Smooth muscle cell (in vitro differentiated cells): ENCODE results near the gene MUC2. TPM values are rescaled to one million over a fixed set of nuclear protein-coding genes. Genes with fewer than 3 reads are reported as not detected.

Experiments used
- DNase-seq: peaks from one replicate; lab custom pipeline; 2025; ENCODE audit not compliant: unreplicated experiment; lab: John Stamatoyannopoulos, UW
- H2AFZ ChIP-seq: fragments of 200-600 bp; sonication (generic); 2 replicates; pipeline ENCODE4 v1.6.0; 2016; ENCODE audit warnings: antibody characterized with exemption, low read depth, mild to moderate bottlenecking
- H3F3A ChIP-seq: fragments of 200-600 bp; sonication (generic); 2 replicates; pipeline ENCODE4 v1.6.0; 2017; ENCODE audit warnings: antibody characterized with exemption, low read depth
- H3K27ac ChIP-seq: fragments of 200-600 bp; sonication (generic); 2 replicates; pipeline ENCODE4 v1.5.1; 2016; ENCODE audit warnings: low read depth, mild to moderate bottlenecking
- H3K27me3 ChIP-seq: fragments of 200-600 bp; sonication (generic); 2 replicates; pipeline ENCODE4 v1.6.1; 2016; ENCODE audit warnings: low read depth, mild to moderate bottlenecking
- H3K36me3 ChIP-seq: fragments of 200-600 bp; sonication (generic); 2 replicates; pipeline ENCODE4 v1.5.1; 2016; ENCODE audit warnings: low read depth
- H3K4me1 ChIP-seq: fragments of 200-600 bp; sonication (generic); 2 replicates; pipeline ENCODE4 v1.5.1; 2016; ENCODE audit warnings: low read depth
- H3K4me2 ChIP-seq: fragments of 200-600 bp; sonication (generic); 2 replicates; pipeline ENCODE4 v1.6.0; 2016; ENCODE audit warnings: mild to moderate bottlenecking
- H3K4me3 ChIP-seq: fragments of 200-600 bp; sonication (generic); 2 replicates; pipeline ENCODE4 v1.5.1; 2016; ENCODE audit warnings: mild to moderate bottlenecking
- H3K79me2 ChIP-seq: fragments of 200-600 bp; sonication (generic); 2 replicates; pipeline ENCODE4 v1.6.0; 2016; ENCODE audit warnings: low read depth, mild to moderate bottlenecking
- H3K9ac ChIP-seq: fragments of 200-600 bp; sonication (generic); 2 replicates; pipeline ENCODE4 v1.6.0; 2016; ENCODE audit warnings: low read depth
- H3K9me3 ChIP-seq: fragments of 200-600 bp; sonication (generic); replicated peaks from 2 replicates; pipeline ENCODE4 v1.5.1; 2016; ENCODE audit warnings: low read depth
- H4K20me1 ChIP-seq: fragments of 200-600 bp; sonication (generic); 2 replicates; pipeline ENCODE4 v1.6.0; 2016; ENCODE audit warnings: low read depth
- CTCF ChIP-seq: fragments of 200-600 bp; sonication (generic); IDR thresholded peaks from 2 replicates; pipeline ENCODE4 v1.5.1; 2017; ENCODE audit warnings: borderline replicate concordance, mild to moderate bottlenecking, antibody characterized with exemption; ENCODE audit not compliant: insufficient read depth, poor library complexity, severe bottlenecking
- WGBS: methylation state at CpG from one replicate; pipeline ENCODE4 v1.1.7; 2016; ENCODE audit warnings: low lambda C conversion rate; 5-methylcytosine and 5-hydroxymethylcytosine counted together
- polyA plus RNA-seq: library from polyadenylated mRNA; unstranded; fragments of >200 nt; fragmentation: Nextera tagmentation; extraction: Ambion mirVana; gene quantifications from 2 replicates; pipeline ENCODE4 v1.2.1, GENCODE V29; 2016
- total RNA-seq: library from RNA; depleted of rRNA; stranded (reverse); fragments of >200 nt; gene quantifications from 2 replicates; pipeline ENCODE4 v1.2.3, GENCODE V29; 2014

MUC2 gene
- total and polyA plus RNA-seq, 2 experiments from 2014 or later = not detected

- Histone ChIP-seq H3K4me3 (no peak overlapping the region), H3K4me1 (peaks cover 11% of the 10 kb centered on the region), H3K27ac (no peak overlapping the region), H3F3A (no peaks in the 10 kb centered on the region), H3K27me3 (peaks cover 4% of the 10 kb centered on the region), H3K79me2 (no peaks in the 10 kb centered on the region), H4K20me1 (no peaks in the 10 kb centered on the region), H3K9ac (no peak overlapping the region), H2AFZ (no peak overlapping the region), H3K9me3 (no peaks in the 10 kb centered on the region), H3K4me2 (no peak overlapping the region), H3K36me3 (no peaks in the 10 kb centered on the region)
- no peak for TF ChIP-seq CTCF
- DNase-seq = no peak
- WGBS = 84% methylated on average over 19 of the region's 21 CpGs
Measured at GRCh38 chr11:1071571-1072115, 3.0 kb upstream of the MUC2 start.

GRCh38 chr11:1072116-1072820 lies 2.4 kb upstream of the MUC2 start:
- DNase-seq = no peak
- Histone ChIP-seq H3K9me3 (no peaks in the 10 kb centered on the region), H3F3A (no peaks in the 10 kb centered on the region), H3K27me3 (peaks cover under 1% of the 10 kb centered on the region), H3K36me3 (no peaks in the 10 kb centered on the region), H3K4me1 (peaks cover 11% of the 10 kb centered on the region), H2AFZ (no peak overlapping the region), H3K4me2 (no peak overlapping the region), H3K4me3 (no peak overlapping the region), H3K9ac (no peak overlapping the region), H3K79me2 (no peaks in the 10 kb centered on the region), H4K20me1 (no peaks in the 10 kb centered on the region), H3K27ac (no peak overlapping the region)
- no peak for TF ChIP-seq CTCF
- WGBS = 74% methylated on average over 13 of the region's 18 CpGs

- no peak overlapping the region for H3K4me2 ChIP-seq
- no peak overlapping the region for H3K9ac ChIP-seq
- DNase-seq = no peak
- no peak for TF ChIP-seq CTCF
- H3K4me1 ChIP-seq = peaks cover 11% of the 10 kb centered on the region
- 89% methylated on average over 5 of the region's 9 CpGs for WGBS
- no peak overlapping the region for H2AFZ ChIP-seq
- H3K79me2 ChIP-seq = no peaks in the 10 kb centered on the region
- no peak overlapping the region for H3K27ac ChIP-seq
- no peaks in the 10 kb centered on the region for H3K27me3 ChIP-seq
- no peaks in the 10 kb centered on the region for H3F3A ChIP-seq
- H3K9me3 ChIP-seq = no peaks in the 10 kb centered on the region
- H3K36me3 ChIP-seq = no peaks in the 10 kb centered on the region
- H3K4me3 ChIP-seq = no peak overlapping the region
- H4K20me1 ChIP-seq = no peaks in the 10 kb centered on the region
Measured at GRCh38 chr11:1072821-1073231, 1.8 kb upstream of the MUC2 start.
